NCI-H1105 (cell line): ENCODE results near the gene PCDHGB6.
"Not testable (repeated sequence)": the region's sequence is repeated elsewhere in the genome, so short reads cannot be mapped to it uniquely, and the experiment has no call there.

Source experiments
- DNase-seq: peaks from one replicate; lab custom pipeline; 2025; lab: John Stamatoyannopoulos, UW

The PCDHGB6 gene

DNA sequence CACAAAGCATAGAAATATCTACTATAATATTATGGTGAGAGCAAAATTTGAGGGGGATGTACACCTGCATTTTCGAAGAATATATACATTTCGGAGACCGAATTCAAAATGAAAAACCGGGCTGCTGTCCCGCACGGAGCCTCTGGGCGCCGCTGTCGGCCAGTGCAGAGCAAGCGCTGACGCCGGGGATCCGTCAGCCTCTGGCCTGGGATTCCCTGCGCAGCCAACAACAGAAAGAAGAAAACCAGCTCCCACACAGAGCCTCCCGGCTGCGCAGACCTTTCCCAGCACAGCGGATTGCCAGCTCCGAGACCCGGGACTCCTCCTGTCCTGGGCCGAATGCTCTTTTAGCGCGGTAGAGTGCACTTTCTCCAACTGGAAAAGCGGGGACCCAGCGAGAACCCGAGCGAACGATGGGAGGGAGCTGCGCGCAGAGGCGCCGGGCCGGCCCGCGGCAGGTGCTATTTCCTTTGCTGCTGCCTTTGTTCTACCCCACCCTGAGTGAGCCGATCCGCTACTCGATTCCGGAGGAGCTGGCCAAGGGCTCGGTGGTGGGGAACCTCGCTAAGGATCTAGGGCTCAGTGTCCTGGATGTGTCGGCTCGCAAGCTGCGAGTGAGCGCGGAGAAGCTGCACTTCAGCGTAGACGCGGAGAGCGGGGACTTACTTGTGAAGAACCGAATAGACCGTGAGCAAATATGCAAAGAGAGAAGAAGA, at the start of gene PCDHGB6:
Gene PCDHGB6, plus strand, starts transcription at position 232 of the 716 bp plus-strand sequence. Its CDS starts 182 bp downstream, at position 414.
- DNase-seq, result not testable (repeated sequence)

DNA sequence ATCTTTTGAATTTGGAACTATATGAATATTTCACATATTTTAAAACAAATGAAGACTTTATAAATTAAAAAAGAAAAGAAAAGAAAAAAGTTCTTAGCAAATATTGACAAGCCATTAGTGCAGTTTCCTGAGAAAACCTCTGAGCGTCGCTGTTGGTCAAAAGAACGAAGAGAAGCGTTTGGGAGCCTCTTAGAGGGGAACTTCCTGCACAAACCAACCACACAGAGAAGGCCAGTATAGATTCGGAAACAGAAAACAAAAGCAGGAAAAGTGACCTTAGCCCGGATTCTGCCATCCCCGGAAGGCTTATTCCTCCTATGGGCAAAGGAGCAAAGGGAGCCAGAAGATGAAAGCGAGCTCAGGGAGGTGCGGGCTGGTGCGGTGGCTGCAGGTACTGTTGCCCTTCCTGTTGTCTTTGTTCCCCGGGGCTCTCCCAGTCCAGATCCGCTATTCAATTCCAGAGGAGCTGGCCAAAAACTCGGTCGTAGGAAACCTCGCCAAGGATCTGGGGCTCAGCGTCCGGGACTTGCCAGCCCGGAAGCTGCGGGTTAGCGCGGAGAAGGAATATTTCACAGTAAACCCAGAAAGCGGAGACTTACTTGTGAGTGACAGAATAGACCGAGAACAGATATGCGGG, 47.9 kb upstream of the PCDHGB6 start, which contains the start of gene PCDHGB2:
Gene PCDHGB2, plus strand, starts transcription at position 205 of the 637 bp plus-strand sequence. Its CDS starts 142 bp downstream, at position 347.
- DNase-seq, result no peak

DNA sequence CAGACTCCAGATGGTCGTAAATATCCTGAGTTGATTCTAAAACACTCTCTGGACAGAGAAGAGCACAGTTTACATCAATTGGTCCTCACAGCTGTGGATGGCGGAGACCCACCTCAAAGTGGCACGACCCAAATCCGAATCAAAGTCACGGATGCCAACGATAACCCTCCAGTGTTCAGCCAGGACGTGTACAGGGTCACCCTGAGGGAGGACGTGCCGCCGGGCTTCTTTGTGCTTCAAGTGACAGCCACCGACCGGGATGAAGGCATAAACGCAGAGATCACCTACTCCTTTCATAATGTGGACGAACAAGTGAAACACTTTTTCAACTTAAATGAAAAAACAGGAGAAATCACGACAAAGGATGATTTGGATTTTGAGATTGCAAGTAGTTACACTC, 47.1 kb upstream of the PCDHGB6 start:
- DNase-seq, result no peak

- DNase-seq, result no peak
These were observed 45.1 kb upstream of the PCDHGB6 start for GRCh38 chr5:141362719-141363118.

DNA sequence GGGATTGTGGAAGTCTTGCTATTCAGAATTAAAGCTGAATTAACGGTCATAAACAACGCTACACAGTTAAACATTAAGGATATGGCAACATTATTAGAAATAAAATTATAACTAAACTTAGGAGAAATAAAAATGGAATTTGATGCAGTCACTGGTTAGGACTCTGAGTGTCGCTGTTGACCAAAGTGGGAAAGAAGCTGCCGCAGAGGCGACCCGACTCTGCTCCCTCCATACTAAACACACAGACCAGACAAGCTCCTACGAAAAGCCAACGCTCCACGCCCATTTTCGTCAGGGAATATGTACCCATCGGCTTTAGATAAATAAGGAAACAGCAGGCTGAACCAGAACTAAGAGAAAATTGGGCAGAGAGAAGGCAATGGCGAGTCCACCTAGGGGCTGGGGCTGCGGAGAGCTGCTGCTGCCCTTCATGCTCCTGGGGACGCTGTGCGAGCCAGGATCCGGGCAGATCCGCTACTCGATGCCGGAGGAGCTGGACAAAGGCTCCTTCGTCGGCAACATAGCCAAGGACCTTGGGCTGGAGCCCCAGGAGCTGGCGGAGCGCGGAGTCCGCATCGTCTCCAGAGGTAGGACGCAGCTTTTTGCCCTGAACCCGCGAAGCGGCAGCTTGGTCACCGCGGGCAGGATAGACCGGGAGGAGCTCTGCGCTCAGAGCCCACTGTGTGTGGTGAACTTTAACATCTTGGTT, 43.7 kb upstream of the PCDHGB6 start, which contains the start of gene PCDHGA5:
Gene PCDHGA5, plus strand, starts transcription at position 211 of the 709 bp plus-strand sequence. Its CDS starts 169 bp downstream, at position 380.
- DNase-seq, result no peak

- no peak for DNase-seq
These were observed 41.6 kb upstream of the PCDHGB6 start for GRCh38 chr5:141366016-141366896.

DNA sequence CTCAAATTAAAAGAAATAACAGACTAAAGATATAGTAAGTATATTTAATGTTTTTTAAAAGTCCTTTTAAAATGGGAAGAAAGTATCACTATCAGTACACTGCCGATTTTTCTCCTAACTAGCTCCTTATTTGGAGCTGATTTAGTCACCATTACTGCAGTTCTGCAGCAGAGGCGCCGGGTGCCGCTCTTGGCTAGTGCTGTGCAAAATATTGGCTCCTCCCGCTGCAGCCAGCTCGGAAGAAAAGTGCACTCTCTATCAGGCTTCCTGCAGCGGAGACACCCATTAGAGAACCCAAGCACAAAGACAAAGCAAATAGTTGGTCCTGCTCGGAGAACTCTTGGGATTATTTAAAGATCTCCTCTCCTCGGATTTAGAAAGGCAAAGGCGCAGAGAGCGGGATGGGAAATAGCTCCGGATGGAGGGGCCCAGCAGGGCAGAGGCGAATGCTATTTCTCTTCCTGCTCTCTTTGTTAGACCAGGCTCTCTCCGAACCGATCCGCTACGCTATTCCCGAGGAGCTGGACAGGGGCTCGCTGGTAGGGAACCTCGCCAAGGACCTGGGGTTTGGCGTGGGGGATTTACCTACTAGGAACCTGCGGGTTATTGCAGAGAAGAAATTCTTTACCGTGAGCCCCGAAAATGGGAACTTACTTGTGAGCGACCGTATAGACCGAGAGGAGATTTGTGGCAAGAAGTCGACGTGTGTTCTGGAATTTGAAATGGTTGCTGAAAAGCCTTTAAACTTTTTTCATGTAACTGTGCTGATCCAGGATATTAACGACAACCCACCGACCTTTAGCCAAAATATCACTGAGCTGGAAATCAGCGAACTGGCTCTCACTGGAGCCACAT, 37.6 kb upstream of the PCDHGB6 start, which contains the start of gene PCDHGB3:
Gene PCDHGB3, plus strand, starts transcription at position 249 of the 855 bp plus-strand sequence. Its CDS starts 153 bp downstream, at position 402.
- DNase-seq, result no peak

DNA sequence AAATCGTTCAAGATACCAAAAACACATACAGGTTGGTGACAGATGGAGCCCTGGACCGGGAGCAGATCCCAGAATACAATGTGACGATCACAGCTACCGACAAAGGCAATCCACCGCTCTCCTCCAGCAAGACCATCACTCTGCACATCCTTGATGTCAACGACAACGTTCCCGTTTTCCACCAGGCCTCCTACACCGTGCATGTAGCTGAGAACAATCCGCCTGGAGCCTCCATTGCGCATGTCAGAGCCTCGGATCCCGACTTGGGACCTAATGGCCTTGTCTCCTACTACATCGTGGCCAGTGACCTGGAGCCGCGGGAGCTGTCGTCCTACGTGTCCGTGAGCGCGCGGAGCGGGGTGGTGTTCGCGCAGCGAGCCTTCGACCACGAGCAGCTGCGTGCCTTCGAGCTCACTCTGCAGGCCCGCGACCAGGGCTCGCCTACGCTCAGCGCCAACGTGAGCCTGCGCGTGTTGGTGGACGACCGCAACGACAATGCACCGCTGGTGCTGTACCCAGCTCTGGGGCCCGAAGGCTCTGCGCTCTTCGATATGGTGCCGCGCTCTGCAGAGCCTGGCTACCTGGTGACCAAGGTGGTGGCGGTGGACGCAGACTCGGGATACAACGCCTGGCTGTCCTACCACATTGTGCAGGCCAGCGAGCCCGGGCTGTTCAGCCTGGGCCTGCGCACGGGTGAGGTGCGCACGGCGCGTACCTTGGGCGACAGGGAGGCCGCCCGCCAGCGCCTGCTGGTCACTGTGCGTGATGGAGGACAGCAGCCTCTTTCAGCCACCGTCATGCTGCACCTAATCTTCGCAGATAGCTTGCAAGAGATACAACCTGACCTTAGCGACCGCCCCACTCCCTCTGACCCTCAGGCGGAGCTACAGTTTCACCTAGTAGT, 36.0 kb upstream of the PCDHGB6 start:
- no peak for DNase-seq

DNA sequence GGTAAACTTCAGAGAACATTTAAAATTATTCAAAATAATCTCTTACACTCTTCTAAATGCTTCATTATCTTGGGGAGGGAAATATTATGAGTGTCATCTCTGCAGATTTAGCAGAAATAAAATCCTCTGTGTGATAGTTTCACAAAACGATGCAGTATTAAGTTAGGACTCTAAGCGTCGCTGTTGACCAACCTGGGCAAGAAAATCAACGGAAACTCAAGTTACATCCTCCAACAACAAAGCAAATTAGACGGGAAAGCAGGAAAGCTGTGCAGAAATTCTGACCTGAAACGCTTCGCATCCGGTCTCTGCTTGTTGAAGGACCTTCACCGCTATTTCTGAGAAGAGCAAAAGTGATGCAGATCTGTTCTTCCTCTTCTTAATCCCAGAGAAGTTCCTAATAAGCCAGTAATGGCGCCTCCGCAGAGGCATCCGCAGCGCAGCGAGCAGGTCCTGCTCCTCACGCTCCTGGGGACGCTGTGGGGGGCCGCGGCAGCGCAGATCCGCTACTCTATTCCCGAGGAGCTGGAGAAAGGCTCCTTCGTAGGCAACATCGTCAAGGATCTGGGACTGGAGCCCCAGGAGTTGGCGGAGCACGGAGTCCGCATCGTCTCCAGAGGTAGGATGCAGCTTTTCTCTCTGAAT, 34.0 kb upstream of the PCDHGB6 start, which contains the start of gene PCDHGA6:
Gene PCDHGA6, plus strand, starts transcription at position 219 of the 645 bp plus-strand sequence. Its CDS starts 193 bp downstream, at position 412.
- no peak for DNase-seq

- no peak for DNase-seq
These were observed 33.2 kb upstream of the PCDHGB6 start for GRCh38 chr5:141374627-141375026.

DNA sequence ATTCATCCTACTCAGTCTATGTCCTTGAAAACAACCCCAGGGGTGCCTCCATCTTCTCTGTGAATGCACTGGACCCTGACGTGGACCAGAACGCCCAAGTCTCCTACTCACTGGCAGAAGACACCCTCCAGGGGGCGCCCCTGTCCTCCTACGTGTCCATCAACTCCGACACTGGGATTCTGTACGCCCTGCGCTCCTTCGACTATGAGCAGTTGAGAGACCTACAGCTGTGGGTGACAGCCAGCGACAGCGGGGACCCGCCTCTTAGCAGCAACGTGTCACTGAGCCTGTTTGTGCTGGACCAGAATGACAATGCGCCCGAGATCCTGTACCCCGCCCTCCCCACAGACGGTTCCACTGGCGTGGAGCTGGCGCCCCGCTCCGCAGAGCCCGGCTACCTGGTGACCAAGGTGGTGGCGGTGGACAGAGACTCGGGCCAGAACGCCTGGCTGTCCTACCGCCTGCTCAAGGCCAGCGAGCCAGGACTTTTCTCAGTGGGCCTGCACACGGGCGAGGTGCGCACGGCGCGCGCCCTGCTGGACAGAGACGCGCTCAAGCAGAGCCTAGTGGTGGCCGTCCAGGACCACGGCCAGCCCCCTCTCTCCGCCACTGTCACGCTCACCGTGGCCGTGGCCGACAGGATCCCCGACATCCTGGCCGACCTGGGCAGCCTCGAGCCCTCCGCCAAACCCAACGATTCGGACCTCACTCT, 32.2 kb upstream of the PCDHGB6 start:
- not testable (repeated sequence) for DNase-seq

- DNase-seq, result no peak
These were observed 25.1 kb upstream of the PCDHGB6 start, which contains the start of gene PCDHGA7 for GRCh38 chr5:141382469-141383294. Gene PCDHGA7 (plus strand): TSS chr5:141382742. CDS start chr5:141382900, 158 bp downstream.

DNA sequence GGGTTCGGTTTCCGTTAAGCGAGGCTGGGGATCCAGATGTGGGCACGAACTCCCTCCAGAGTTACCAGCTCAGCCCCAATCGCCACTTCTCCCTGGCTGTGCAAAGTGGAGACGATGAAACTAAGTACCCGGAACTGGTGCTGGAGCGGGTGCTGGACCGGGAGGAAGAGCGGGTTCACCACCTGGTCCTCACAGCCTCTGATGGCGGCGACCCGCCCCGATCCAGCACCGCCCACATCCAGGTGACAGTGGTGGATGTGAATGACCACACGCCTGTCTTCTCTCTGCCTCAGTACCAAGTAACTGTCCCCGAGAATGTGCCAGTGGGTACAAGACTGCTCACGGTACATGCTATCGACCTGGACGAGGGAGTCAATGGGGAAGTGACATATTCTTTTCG, 24.5 kb upstream of the PCDHGB6 start:
- no peak for DNase-seq

- no peak for DNase-seq
These were observed 23.2 kb upstream of the PCDHGB6 start for GRCh38 chr5:141384471-141385267.

GRCh38 chr5:141387557-141388311, 20.1 kb upstream of the PCDHGB6 start, which contains the start of gene PCDHGB4:
Gene PCDHGB4 (plus strand): TSS chr5:141387698. CDS start chr5:141387885, 187 bp downstream.
- not testable (repeated sequence) for DNase-seq
